Tibial nerve (tissue), 4 donors: ENCODE data around the gene ZNF747.

Source experiments
- CTCF ChIP-seq, 5 experiments: fragments of 200-600 bp in 3 of 5; fragments of 450-650 bp in 2 of 5; sonication (generic) in 3 of 5; IDR thresholded peaks; one replicate each; pipeline ENCODE4 v1.5.1; 2016 to 2019; ENCODE audit warnings: antibody characterized with exemption in 5 of 5, mild to moderate bottlenecking in 3 of 5, moderate library complexity in 2 of 5
- EP300 ChIP-seq, 2 donors: sonication (generic); formaldehyde crosslinking; IDR thresholded peaks; one replicate each; pipeline ENCODE4 v1.6.1; 2017; ENCODE audit warnings: antibody characterized with exemption in 2 of 2, mild to moderate bottlenecking in 1 of 2
- POLR2A ChIP-seq, 2 donors: fragments of 450-650 bp; IDR thresholded peaks; one replicate each; pipeline ENCODE4 v1.6.1; 2017; ENCODE audit warnings: antibody characterized with exemption in 2 of 2, mild to moderate bottlenecking in 2 of 2, moderate library complexity in 2 of 2

GRCh38 chr16:30574678-30575077 is 40.0 kb upstream of the ZNF747 start:
- no peak for TF ChIP-seq CTCF (IDR thresholded peaks at IDR 0.05)
- TF ChIP-seq EP300 (IDR thresholded peaks at IDR 0.05), result no peak
- no peak for TF ChIP-seq POLR2A (IDR thresholded peaks at IDR 0.05)
